Right lobe of liver (tissue), 6 donors: ENCODE data around the gene DLG1. TPM values are rescaled to one million over a fixed set of nuclear protein-coding genes. Genes with fewer than 3 reads are reported as not detected.
A peak's percentile ranks its signal among the peaks of the same experiment; 100 is the strongest.

ENCODE experiments used
- ATAC-seq, 4 donors: fragments of 200-7000 bp; cut with Tn5 transposase; one replicate each; pipeline ENCODE4 v1.9.1; 2020; ENCODE audit warnings: mild to moderate bottlenecking in 4 of 4, moderate library complexity in 4 of 4
- DNase-seq, 3 donors: peaks; one replicate each; pipeline ENCODE4 v3.0.0-alpha.2; 2020
- H3K27ac ChIP-seq, 3 donors: fragments of 200-600 bp; one replicate each; pipeline ENCODE4 v1.8.0; 2022
- H3K27me3 ChIP-seq, 2 donors: fragments of 200-600 bp; one replicate each; pipeline ENCODE4 v1.8.0; 2022
- H3K36me3 ChIP-seq, 4 donors: fragments of 200-600 bp; sonication (generic) in 1 of 4; one replicate each; pipeline versions ENCODE4 v1.5.1 to v1.8.0; 2017 to 2022; ENCODE audit warnings: control low read depth in 1 of 4
- H3K4me1 ChIP-seq, 4 donors: fragments of 200-600 bp; sonication (generic) in 1 of 4; one replicate each; pipeline versions ENCODE4 v1.5.1 to v1.8.0; 2017 to 2022; ENCODE audit warnings: control low read depth in 1 of 4
- H3K4me3 ChIP-seq, 3 donors: fragments of 200-600 bp; one replicate each; pipeline ENCODE4 v1.8.0; 2022
- H3K9me3 ChIP-seq, 4 donors: fragments of 200-600 bp; sonication (generic) in 1 of 4; one replicate each; pipeline versions ENCODE4 v1.5.1 to v1.8.0; 2017 to 2022; ENCODE audit warnings: control low read depth in 1 of 4
- POLR2A ChIP-seq: fragments of 450-650 bp; IDR thresholded peaks from one replicate; pipeline ENCODE4 v1.6.1; 2017; ENCODE audit warnings: antibody characterized with exemption, mild to moderate bottlenecking
- WGBS: methylation state at CpG from one replicate; pipeline ENCODE4 v1.1.6; 2018; ENCODE audit warnings: low coverage, low lambda C conversion rate; ENCODE audit not compliant: insufficient coverage; ENCODE audit errors: missing lambda C conversion rate; 5-methylcytosine and 5-hydroxymethylcytosine counted together
- intact Hi-C, 2 donors: fragments of 100-400 bp; cut with DNase I; formaldehyde crosslinking; loops; one replicate each; pipeline versions ENCODE4 v1.11.2 to v1.14.1; 2022
- total RNA-seq, 6 experiments: library from RNA; depleted of rRNA in 2 of 6; stranded (reverse); fragments of >200 nt in 2 of 6; fragmentation: NEBNext Ultra II Directional in 3 of 6; extraction: Animal tissue kit (Norgen Biotek cat#: 25700) in 3 of 6; gene quantifications; one replicate each; pipeline versions ENCODE4 v1.1.0 to v1.2.4, GENCODE V29; 2016 to 2023
- TF ChIP-seq, protein P1 (sequence below), 4 donors: fragments of 200-600 bp in 3 of 4; fragments of 450-650 bp in 1 of 4; IDR thresholded peaks; one replicate each; pipeline versions ENCODE4 v1.5.1 to v1.8.0; 2016 to 2022; ENCODE audit warnings: antibody characterized with exemption in 4 of 4, mild to moderate bottlenecking in 2 of 4
- donor health status: DM: no; HTN: yes; CAD: no.
- donor health status: DM: no; HTN: no; CAD: no.
- donor health status: DM: no; HTN: no; CAD: no.
- donor health status: DM: no; HTN: yes; CAD: no.
- donor health status: DM: no; HTN: yes; CAD: no.

DLG1 gene
- total RNA-seq, 6 experiments from 2014 or later = 36.1 to 50.2 (median 44.2) TPM

DNA sequence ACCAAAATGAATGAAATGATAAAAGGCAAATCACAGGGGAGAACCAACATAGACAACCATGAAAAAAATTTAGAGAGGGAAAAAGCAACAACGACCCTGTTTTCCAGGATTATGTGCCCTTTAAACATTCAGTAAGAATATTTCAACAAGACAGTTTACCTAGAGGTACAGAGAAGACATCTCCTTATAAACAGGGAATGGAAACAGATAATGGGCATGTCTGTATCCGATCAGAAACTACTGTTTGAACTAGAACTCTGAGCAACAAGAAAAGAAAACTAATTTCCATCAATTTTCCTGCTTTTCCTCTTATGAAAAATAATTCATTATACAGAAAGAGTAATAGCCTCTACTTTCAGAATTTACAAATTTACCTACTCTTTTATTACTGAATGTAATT, 39.3 kb downstream of the DLG1 start:
- intact Hi-C loops = loop anchor here (10.0 kb wide), 1 partner anchor 246 kb away; no protein-coding TSS in a partner anchor
- no peak overlapping the region for H3K27ac ChIP-seq
- peaks cover 0 to 3% (median 0%) of the 10 kb centered on the region in 4 donors for H3K4me1 ChIP-seq
- H3K27me3 ChIP-seq = no peaks in the 10 kb centered on the region
- no peaks in the 10 kb centered on the region for H3K9me3 ChIP-seq
- TF ChIP-seq, protein P1, sequence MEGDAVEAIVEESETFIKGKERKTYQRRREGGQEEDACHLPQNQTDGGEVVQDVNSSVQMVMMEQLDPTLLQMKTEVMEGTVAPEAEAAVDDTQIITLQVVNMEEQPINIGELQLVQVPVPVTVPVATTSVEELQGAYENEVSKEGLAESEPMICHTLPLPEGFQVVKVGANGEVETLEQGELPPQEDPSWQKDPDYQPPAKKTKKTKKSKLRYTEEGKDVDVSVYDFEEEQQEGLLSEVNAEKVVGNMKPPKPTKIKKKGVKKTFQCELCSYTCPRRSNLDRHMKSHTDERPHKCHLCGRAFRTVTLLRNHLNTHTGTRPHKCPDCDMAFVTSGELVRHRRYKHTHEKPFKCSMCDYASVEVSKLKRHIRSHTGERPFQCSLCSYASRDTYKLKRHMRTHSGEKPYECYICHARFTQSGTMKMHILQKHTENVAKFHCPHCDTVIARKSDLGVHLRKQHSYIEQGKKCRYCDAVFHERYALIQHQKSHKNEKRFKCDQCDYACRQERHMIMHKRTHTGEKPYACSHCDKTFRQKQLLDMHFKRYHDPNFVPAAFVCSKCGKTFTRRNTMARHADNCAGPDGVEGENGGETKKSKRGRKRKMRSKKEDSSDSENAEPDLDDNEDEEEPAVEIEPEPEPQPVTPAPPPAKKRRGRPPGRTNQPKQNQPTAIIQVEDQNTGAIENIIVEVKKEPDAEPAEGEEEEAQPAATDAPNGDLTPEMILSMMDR (IDR thresholded peaks at IDR 0.05) = no peak
- no peak for TF ChIP-seq POLR2A
- no peak for DNase-seq
- H3K4me3 ChIP-seq = no peak overlapping the region
- no peak for ATAC-seq
- H3K36me3 ChIP-seq = peaks cover 0 to 8% (median 0%) of the 10 kb centered on the region in 4 donors
- 59% methylated on average over 2 of the region's 2 CpGs for WGBS

DNA sequence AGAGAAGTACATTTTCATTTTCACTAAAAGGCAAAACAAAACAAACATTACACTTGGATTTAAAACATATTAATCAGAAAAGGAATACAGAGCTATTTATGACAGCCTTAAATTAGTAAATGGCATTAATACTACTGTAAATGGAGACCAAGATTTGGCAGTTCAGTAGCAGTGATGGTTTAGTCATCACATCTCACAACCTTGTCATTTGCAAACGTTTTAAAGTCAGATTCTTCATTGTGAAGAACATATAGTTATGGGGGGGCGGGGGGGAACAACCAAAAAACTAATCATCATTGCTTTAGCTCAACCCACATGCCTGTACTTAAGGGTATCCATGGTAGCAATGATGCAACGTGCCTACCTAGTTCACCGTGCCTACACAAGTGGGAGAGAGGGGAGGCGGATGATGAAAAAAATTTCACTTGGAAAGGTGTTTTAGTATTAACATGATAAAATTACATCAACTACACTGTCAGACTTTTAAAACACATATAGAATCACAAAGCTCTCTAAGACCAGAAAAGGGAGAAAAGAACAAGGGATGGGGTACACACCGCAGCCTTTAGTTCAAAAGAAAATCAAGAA, 40.1 kb downstream of the DLG1 start:
- H3K9me3 ChIP-seq = no peaks in the 10 kb centered on the region
- WGBS = 49% methylated on average over 6 of the region's 6 CpGs
- TF ChIP-seq POLR2A = no peak
- TF ChIP-seq, protein P1 (IDR thresholded peaks at IDR 0.05) = no peak
- no peak for ATAC-seq
- no peak overlapping the region for H3K4me3 ChIP-seq
- intact Hi-C loops = loop anchor here (10.0 kb wide), 1 partner anchor 247 kb away; no protein-coding TSS in a partner anchor
- H3K4me1 ChIP-seq = peaks cover 0 to 3% (median 0%) of the 10 kb centered on the region in 4 donors
- no peaks in the 10 kb centered on the region for H3K27me3 ChIP-seq
- no peak for DNase-seq
- peaks cover 0 to 1% (median 0%) of the 10 kb centered on the region in 4 donors for H3K36me3 ChIP-seq
- no peak overlapping the region for H3K27ac ChIP-seq

DNA sequence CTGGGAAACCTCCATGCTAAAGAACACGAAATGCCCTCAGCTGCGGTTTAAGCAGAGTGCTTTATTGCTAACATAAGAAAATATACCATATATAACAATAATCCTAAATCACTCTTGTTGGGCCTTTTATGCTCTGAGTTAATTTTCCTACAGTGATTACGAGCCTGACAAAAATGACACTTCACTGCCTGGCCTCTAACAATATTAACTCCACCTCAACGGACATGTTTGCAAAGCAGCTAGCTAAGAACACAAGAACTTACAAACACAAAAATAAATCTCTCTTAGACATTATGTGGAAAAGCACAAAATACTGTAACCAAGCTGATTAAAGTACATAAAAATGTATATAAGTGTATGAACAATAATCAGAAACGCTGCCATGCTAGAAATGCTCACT, 40.7 kb downstream of the DLG1 start:
- no peak for ATAC-seq
- WGBS = 62% methylated on average over 5 of the region's 5 CpGs
- Histone ChIP-seq H3K9me3 (no peaks in the 10 kb centered on the region), H3K36me3 (no peaks in the 10 kb centered on the region), H3K27me3 (no peaks in the 10 kb centered on the region), H3K27ac (no peak overlapping the region), H3K4me3 (no peak overlapping the region), H3K4me1 (peaks cover 0 to 3% (median 0%) of the 10 kb centered on the region in 4 donors)
- TF ChIP-seq POLR2A = no peak
- TF ChIP-seq, protein P1 (IDR thresholded peaks at IDR 0.05) = no peak
- intact Hi-C loops = loop anchor here (10.0 kb wide), 1 partner anchor 247 kb away; no protein-coding TSS in a partner anchor
- no peak for DNase-seq

DNA sequence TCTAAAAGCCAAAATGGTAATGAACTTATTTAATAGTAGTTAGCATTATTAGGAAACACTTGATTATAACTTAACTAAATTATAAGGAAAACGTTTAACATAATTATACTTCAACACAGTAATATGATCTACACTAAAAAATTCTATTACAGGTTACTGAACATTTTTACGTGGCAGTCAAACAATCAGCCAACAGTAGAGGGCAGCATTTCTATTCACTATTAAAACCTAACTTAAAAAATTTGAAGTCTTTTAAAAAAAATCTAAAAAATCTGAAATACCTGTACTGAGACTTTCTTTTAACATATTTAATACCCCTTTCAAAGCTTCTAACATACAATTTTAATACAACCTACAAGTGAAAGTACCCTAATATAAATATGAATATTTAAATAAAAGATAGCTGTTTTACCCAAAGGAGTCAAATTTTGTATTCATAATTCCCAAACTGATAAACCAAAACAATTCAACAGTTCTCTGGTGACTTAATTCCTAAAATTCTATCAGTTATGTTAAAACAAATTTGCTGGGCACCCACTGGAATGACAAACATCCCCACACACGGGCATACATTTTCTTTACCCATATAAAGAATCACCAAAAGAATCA, 41.5 kb downstream of the DLG1 start:
- no peaks in the 10 kb centered on the region for H3K36me3 ChIP-seq
- peak; percentile 41 to 67 (median 54) for ATAC-seq
- TF ChIP-seq, protein P1 (IDR thresholded peaks at IDR 0.05) = peak; percentile 58 to 75 (median 74)
- no peak for TF ChIP-seq POLR2A
- no peak overlapping the region for H3K4me3 ChIP-seq
- H3K27me3 ChIP-seq = no peaks in the 10 kb centered on the region
- H3K9me3 ChIP-seq = no peaks in the 10 kb centered on the region
- no peak for DNase-seq
- WGBS = 12% methylated on average over 3 of the region's 3 CpGs
- intact Hi-C loops = loop anchor here (10.0 kb wide), 1 partner anchor 248 kb away; no protein-coding TSS in a partner anchor
- peaks cover 0 to 3% (median 0%) of the 10 kb centered on the region in 4 donors for H3K4me1 ChIP-seq
- no peak overlapping the region for H3K27ac ChIP-seq
